Spinal cord (tissue), 10 donors: Measurements from ENCODE around the gene NKX6-1. TPM values are rescaled to one million over a fixed set of nuclear protein-coding genes. Genes with fewer than 3 reads are reported as not detected.
A peak's percentile ranks its signal among the peaks of the same experiment; 100 is the strongest.

ENCODE experiments used
- DNase-seq, 6 donors: peaks; one replicate each; pipeline versions ENCODE4 v3.0.0 to v3.0.0-alpha.2; 2013 to 2015; ENCODE audit warnings: low spot score in 6 of 6, low read depth in 4 of 6
- H3K27ac ChIP-seq: one replicate; pipeline ENCODE4 v1.5.1; 2013; ENCODE audit warnings: low read depth, low read length, control low read depth
- H3K27me3 ChIP-seq: one replicate; pipeline ENCODE4 v1.6.1; 2013; ENCODE audit warnings: low read length; ENCODE audit not compliant: control insufficient read depth, insufficient read depth
- H3K36me3 ChIP-seq: one replicate; pipeline ENCODE4 v1.6.1; 2013; ENCODE audit warnings: low read length; ENCODE audit not compliant: control insufficient read depth, insufficient read depth
- H3K4me1 ChIP-seq: one replicate; pipeline ENCODE4 v1.6.1; 2013; ENCODE audit warnings: low read length; ENCODE audit not compliant: control insufficient read depth, insufficient read depth
- H3K4me3 ChIP-seq: one replicate; pipeline ENCODE4 v1.5.1; 2013; ENCODE audit warnings: low read depth, low read length, control low read depth
- H3K9me3 ChIP-seq: one replicate; pipeline ENCODE4 v1.6.1; 2013; ENCODE audit warnings: low read length; ENCODE audit not compliant: control insufficient read depth, insufficient read depth
- WGBS: methylation state at CpG from one replicate; pipeline ENCODE4 v1.1.5; 2013; ENCODE audit warnings: missing lambda C conversion rate; ENCODE audit not compliant: insufficient coverage; 5-methylcytosine and 5-hydroxymethylcytosine counted together
- polyA plus RNA-seq, 2 donors: library from polyadenylated mRNA; unstranded; fragments of 120-200 nt; gene quantifications; one replicate each; pipeline ENCODE4 v1.2.1, GENCODE V29; 2013; ENCODE audit not compliant: insufficient read length in 2 of 2
- total RNA-seq, 2 donors: library from RNA; depleted of rRNA in 1 of 2; stranded (reverse); fragments of 120-200 nt in 1 of 2; fragments of >200 nt in 1 of 2; gene quantifications; one replicate each; pipeline versions ENCODE4 v1.2.3 to v1.2.4, GENCODE V29; 2013 to 2014
- donor health status: healthy.

Gene NKX6-1
- total and polyA plus RNA-seq, 4 donors = 2.1 to 18.4 (median 8.4) TPM

DNA sequence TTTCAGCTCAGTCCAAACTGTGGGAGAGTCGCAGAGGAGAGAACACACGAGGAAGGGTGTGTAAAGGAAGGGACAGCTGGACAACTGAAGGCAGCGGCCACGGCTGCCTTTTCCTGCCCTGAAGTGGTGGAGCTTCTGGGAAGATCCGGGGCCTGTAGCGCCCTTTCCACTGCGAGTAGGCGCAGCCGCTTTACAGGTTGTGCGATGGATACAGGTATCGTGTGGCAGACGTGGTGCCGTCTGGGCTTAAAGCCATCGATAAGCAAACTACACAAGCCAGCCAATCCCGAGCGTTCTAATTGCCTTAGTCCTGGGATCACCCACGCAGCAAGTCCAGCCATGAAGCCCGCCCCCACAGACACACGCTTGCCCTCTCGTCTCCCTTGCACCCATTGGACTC, 15.4 kb downstream of the NKX6-1 start:
- peaks cover 85% of the 10 kb centered on the region for H3K27me3 ChIP-seq
- no peaks in the 10 kb centered on the region for H3K9me3 ChIP-seq
- H3K36me3 ChIP-seq = no peaks in the 10 kb centered on the region
- DNase-seq = no peak
- no peak overlapping the region for H3K27ac ChIP-seq
- no peak overlapping the region for H3K4me3 ChIP-seq
- H3K4me1 ChIP-seq = peaks cover 25% of the 10 kb centered on the region
- WGBS = 24% methylated on average over 19 of the region's 20 CpGs

DNA sequence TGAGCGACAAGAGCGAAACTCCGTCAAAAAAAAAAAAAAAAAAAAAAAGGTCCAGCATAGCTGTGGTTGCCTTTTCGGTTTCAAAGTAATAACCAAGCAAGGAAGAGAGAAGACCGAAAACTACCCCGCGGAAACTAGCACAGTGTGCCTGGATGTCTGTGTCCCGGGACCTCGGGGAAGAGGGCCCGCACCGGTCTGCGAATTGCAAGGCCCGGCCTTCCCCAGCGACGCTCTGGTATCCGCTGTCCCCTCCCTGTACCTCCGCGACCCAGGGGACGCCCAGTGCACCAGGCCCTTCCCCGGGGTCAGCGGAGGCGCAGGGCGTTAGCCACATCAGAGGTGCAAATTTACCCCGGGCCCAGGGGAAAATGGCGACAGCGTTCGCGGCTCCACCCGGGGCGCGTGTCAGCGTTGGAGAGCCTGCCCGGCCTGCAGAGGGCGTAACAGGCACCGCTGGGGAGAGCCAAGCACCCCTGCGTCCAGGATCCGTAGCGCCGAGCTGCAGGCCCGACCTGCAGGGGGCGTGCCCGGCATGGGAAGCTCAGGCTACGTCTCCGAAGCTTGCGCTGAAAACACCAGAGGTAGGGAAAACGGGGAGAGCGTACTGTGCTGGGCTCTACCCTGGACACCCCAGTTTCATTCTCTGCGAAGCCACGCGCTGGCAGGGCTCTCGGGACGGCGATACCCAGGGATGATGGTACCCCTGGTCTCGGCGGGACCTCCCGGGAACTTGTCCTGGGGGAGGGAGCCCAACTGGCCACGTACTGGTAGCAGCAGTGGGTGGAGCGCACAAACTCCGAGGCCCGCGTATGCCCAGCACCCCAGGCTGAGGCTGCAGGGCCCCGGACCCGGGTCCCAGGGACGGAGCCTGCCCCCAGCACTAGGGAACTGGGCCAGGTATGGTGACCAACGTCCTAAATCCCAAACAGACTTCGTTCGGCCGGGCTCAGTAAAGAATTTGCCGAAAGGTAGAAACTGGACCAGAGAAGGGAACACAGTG, 16.2 kb downstream of the NKX6-1 start:
- Histone ChIP-seq H3K36me3 (no peaks in the 10 kb centered on the region), H3K9me3 (no peaks in the 10 kb centered on the region), H3K4me1 (peaks cover 25% of the 10 kb centered on the region), H3K4me3 (peak overlapping the region; percentile 4), H3K27me3 (peaks cover 81% of the 10 kb centered on the region), H3K27ac (no peak overlapping the region)
- 11% methylated on average over 69 of the region's 69 CpGs for WGBS
- DNase-seq = peak in 1 of 6 donors; percentile 27

DNA sequence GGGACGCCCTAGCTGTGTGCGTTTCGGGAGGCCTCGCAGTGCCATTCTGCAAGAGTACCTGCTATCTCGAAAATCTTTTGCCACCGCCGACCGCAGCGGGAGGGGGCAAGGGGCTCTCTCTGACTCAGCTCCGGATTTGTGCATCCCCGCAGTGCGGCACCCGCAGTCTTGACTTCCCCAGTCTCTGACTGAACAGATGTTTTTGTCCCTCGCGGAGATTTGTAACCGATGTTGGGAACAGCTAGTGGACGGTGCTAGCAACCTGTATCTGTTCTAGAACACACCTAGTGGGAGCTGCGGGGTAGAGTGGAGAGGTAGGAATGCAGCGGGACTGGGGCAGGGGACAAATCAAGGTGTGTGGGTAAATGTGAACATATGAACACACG, 17.2 kb downstream of the NKX6-1 start:
- no peak overlapping the region for H3K4me3 ChIP-seq
- WGBS = 0% methylated on average over 20 of the region's 20 CpGs

DNA sequence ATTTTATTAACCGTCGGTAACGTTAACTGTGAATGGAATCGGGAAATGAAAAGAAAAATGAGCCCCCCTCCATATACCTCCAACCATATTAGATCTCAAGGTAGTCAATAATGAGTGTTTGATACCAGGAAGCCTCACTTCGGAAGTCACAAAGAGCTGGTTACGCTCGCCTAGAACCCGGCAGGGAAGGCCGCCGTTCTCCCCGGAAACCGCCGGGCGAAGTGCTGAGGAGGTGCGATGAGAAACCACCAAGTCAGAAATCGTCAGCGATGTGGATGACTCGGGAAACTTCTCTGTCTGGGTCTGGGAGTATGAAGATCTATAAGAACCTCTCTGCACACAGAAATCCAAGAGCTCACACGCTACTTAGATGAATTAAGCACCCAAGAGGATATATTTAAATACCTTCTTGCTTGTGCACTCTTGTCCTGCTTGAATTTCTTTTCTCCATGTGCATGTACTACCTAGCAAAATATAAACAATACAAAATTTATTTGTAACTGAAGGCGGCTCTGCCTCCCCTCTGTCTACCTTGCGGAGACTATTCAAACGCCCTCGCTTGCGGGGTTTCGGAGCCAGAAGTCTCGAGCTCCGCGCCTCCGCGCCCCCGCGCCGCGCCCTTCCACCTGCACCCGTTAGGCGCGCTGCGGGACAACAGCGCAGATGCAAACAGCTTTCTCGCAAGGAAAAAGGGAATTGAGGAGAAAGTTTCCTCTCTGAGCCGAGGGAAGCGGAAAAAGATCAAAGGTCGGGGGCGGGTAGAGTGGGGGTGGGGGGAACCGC, 17.8 kb downstream of the NKX6-1 start:
- peaks cover 78% of the 10 kb centered on the region for H3K27me3 ChIP-seq
- 10% methylated on average over 36 of the region's 45 CpGs for WGBS
- peaks cover 25% of the 10 kb centered on the region for H3K4me1 ChIP-seq
- H3K4me3 ChIP-seq = no peak overlapping the region
- H3K27ac ChIP-seq = no peak overlapping the region
- peak in 2 of 6 donors; percentile 32 to 54 for DNase-seq
- no peaks in the 10 kb centered on the region for H3K9me3 ChIP-seq
- H3K36me3 ChIP-seq = no peaks in the 10 kb centered on the region

More for the DNA sequence above, 17.2 kb downstream of the NKX6-1 start:
- Histone ChIP-seq H3K36me3 (no peaks in the 10 kb centered on the region), H3K4me1 (peaks cover 25% of the 10 kb centered on the region), H3K9me3 (no peaks in the 10 kb centered on the region), H3K27me3 (peaks cover 78% of the 10 kb centered on the region), H3K27ac (no peak overlapping the region)
- peak in 1 of 6 donors; percentile 15 for DNase-seq

DNA sequence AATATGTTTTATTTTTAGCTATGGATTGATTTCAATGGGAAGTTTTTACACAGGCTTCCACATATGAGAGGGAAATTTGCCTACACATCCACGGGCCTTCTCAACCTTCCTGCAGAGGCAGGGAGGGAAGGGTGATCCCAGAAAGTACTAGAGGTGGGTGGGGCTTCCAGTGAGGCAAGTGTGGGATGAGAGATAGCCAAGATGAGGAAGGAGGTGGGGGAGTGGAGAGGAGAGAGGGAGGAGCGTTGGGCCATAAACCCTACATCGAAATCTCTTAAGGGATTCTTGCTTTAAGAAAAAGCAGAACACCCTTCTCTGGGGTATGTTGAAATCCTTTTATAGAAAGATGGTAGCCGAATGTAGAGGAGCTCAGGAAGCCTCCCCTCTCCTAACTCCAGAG, 19.0 kb downstream of the NKX6-1 start:
- Histone ChIP-seq H3K4me1 (peaks cover 25% of the 10 kb centered on the region), H3K9me3 (no peaks in the 10 kb centered on the region), H3K4me3 (no peak overlapping the region), H3K36me3 (no peaks in the 10 kb centered on the region), H3K27ac (no peak overlapping the region), H3K27me3 (peaks cover 66% of the 10 kb centered on the region)
- WGBS = no CpG with 5 or more reads among the region's 4 CpGs
- DNase-seq = no peak

DNA sequence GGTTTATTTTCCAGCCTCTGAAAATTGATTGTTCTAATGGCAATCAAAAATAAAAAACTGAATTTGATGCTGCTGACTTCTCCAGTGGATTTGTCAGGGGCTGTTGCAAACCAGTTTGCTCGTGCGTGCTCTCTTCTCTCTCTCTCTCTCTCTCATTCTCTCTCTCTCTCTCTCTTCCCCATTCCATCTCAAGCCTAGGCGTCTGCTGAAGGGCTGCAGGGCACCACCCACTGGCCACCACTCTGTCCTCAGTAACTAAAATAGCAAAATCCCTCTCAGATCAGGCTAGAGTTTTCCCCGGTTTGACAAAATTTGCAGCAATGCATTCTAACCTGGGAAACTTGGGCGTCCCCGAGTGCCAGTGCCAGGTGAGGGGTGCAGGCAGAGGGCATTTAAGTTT, 19.4 kb downstream of the NKX6-1 start:
- WGBS = 22% methylated on average over 3 of the region's 6 CpGs
- Histone ChIP-seq H3K4me3 (no peak overlapping the region), H3K27me3 (peaks cover 62% of the 10 kb centered on the region), H3K36me3 (no peaks in the 10 kb centered on the region), H3K9me3 (no peaks in the 10 kb centered on the region), H3K27ac (no peak overlapping the region), H3K4me1 (peaks cover 25% of the 10 kb centered on the region)
- DNase-seq = peak in 2 of 6 donors; percentile 26 to 43

DNA sequence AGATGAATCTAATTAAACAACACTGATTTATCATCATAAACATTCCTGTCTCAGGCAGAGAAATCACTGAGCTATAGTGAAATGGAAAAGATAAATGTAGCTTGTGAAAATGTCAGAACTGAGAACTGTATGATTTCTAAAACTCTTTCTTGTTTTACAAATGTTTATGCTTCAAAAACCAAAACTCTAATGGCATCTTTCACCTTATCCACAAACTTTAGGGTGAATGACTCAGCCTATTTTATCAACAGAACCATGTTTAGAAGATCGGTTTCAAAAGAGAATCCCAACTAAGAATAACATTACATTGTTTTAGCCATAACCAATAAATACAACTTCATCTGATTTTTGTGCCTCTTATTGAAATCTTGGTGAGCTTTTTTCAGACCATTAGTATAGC, 21.4 kb downstream of the NKX6-1 start:
- DNase-seq = no peak
- no peaks in the 10 kb centered on the region for H3K36me3 ChIP-seq
- H3K27me3 ChIP-seq = peaks cover 44% of the 10 kb centered on the region
- no peak overlapping the region for H3K27ac ChIP-seq
- no CpG with 5 or more reads among the region's 1 CpG for WGBS
- H3K4me3 ChIP-seq = no peak overlapping the region
- no peaks in the 10 kb centered on the region for H3K9me3 ChIP-seq
- peaks cover 12% of the 10 kb centered on the region for H3K4me1 ChIP-seq

DNA sequence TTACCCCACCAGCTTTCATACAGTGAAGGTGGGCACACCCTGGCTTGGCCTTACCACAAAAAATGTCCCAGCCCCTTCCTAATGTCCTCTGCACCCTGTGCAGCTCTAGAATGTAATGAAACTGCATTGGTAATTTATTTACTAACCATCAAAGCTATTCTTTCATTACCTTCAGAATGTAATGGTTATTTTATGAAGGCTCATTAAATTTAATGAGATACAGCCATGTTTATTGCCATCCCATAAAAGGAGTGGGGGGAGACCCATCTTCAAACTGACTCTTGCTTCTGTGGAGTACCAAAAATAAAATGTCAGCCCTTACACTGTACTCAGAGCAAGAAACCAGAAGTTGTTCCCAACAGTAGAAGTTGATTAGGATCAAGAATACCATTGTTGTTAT, 25.0 kb downstream of the NKX6-1 start:
- Histone ChIP-seq H3K9me3 (no peaks in the 10 kb centered on the region), H3K4me1 (no peaks in the 10 kb centered on the region), H3K36me3 (no peaks in the 10 kb centered on the region), H3K27ac (no peak overlapping the region), H3K4me3 (no peak overlapping the region), H3K27me3 (peaks cover 15% of the 10 kb centered on the region)
- no peak for DNase-seq

DNA sequence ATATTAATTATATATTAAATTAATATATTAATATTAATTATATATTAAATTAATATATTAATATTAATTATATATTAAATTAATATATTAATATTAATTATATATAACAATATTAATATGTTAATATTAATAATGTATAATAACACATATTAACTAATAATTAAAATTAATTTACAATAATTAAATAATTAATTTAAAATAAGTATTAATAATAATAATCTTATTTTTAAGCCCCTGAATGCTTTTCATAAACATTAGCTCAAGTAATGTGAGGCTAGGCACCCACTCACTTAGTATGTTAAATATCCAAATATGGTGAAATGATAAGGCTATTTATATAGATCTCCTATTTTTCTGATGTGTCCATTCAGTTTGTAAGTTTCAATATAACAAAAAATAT, 26.9 kb downstream of the NKX6-1 start:
- no peaks in the 10 kb centered on the region for H3K4me1 ChIP-seq
- no peak for DNase-seq
- no peaks in the 10 kb centered on the region for H3K36me3 ChIP-seq
- no peak overlapping the region for H3K27ac ChIP-seq
- no peaks in the 10 kb centered on the region for H3K9me3 ChIP-seq
- no peak overlapping the region for H3K4me3 ChIP-seq
- peaks cover 13% of the 10 kb centered on the region for H3K27me3 ChIP-seq
